ENCODE data around the gene CSMD2.

Gene CSMD2

GRCh38 chr1:33537885-33538284 is 627.1 kb downstream of the CSMD2 start:
- H4K5ac ChIP-seq (ENCODE audit: low read length), result no peak overlapping the region
- H3K4me1 ChIP-seq (ENCODE audit: control insufficient read depth, low read depth, low read length), result no peaks in the 10 kb centered on the region
- no peak overlapping the region for H3K27ac ChIP-seq (ENCODE audit: low read depth, low read length)
- no peak overlapping the region for H3K18ac ChIP-seq (ENCODE audit: low read length)
- H2BK120ac ChIP-seq (ENCODE audit: low read depth, low read length), result no peak overlapping the region
- H3K4ac ChIP-seq (ENCODE audit: low read depth, low read length), result no peak overlapping the region
- H2AK5ac ChIP-seq (ENCODE audit: low read length), result no peak overlapping the region
- H3K79me1 ChIP-seq (ENCODE audit: low read length), result no peaks in the 10 kb centered on the region
- DNase-seq, result no peak
- H4K8ac ChIP-seq (ENCODE audit: low read depth, low read length), result no peak overlapping the region
- H3K79me2 ChIP-seq (ENCODE audit: control insufficient read depth, insufficient read depth, low read length), result no peaks in the 10 kb centered on the region
- no peak overlapping the region for H3K4me3 ChIP-seq (ENCODE audit: low read length)
- peaks cover 3% of the 10 kb centered on the region for H3K36me3 ChIP-seq (ENCODE audit: control insufficient read depth, insufficient read depth, low read length)
- no peak overlapping the region for H3K56ac ChIP-seq (ENCODE audit: low read length)
- no peaks in the 10 kb centered on the region for H3K27me3 ChIP-seq (ENCODE audit: insufficient read depth, low read length, poor library complexity)
- H3K23ac ChIP-seq (ENCODE audit: low read length), result no peak overlapping the region
- no peak overlapping the region for H2BK15ac ChIP-seq (replicated peaks; ENCODE audit: low read depth)
- no CpG with 5 or more reads among the region's 5 CpGs for WGBS (ENCODE audit: extremely low coverage, insufficient coverage, low lambda C conversion rate)
- H2BK5ac ChIP-seq (ENCODE audit: low read length), result no peak overlapping the region
- H3K4me2 ChIP-seq (ENCODE audit: low read length), result no peak overlapping the region
- H3K9ac ChIP-seq (ENCODE audit: low read length), result no peak overlapping the region

DNA sequence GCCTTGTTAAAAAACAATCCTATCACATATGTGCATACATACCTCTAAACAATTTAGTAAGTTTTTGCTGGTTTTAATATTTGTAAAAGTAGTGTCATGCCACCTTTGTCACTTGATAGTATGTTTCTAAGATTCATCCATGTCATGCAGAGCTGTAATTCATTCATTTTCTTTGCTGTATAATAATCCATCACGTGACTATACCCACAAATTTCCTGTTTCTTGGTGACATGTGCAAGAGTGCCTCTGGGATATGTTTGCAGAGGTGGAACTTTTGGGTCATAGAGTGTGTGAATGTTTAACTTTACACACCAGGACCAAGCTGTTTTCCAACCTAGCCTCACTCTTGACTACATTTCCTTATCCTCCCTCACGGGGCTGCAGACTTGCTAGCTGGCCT is 629.7 kb downstream of the CSMD2 start:
- Histone ChIP-seq H3K4me2 (ENCODE audit: low read length) (no peak overlapping the region), H3K27me3 (ENCODE audit: insufficient read depth, low read length, poor library complexity) (no peaks in the 10 kb centered on the region), H3K79me1 (ENCODE audit: low read length) (no peaks in the 10 kb centered on the region), H4K8ac (ENCODE audit: low read depth, low read length) (no peak overlapping the region), H3K18ac (ENCODE audit: low read length) (no peak overlapping the region), H3K27ac (ENCODE audit: low read depth, low read length) (no peak overlapping the region), H2BK5ac (ENCODE audit: low read length) (no peak overlapping the region), H2BK120ac (ENCODE audit: low read depth, low read length) (no peak overlapping the region), H4K5ac (ENCODE audit: low read length) (no peak overlapping the region), H3K4me1 (ENCODE audit: control insufficient read depth, low read depth, low read length) (no peaks in the 10 kb centered on the region), H3K56ac (ENCODE audit: low read length) (no peak overlapping the region), H2AK5ac (ENCODE audit: low read length) (no peak overlapping the region), H3K23ac (ENCODE audit: low read length) (no peak overlapping the region), H3K79me2 (ENCODE audit: control insufficient read depth, insufficient read depth, low read length) (no peaks in the 10 kb centered on the region), H3K4me3 (ENCODE audit: low read length) (no peak overlapping the region), H2BK15ac (replicated peaks; ENCODE audit: low read depth) (no peak overlapping the region), H3K9ac (ENCODE audit: low read length) (no peak overlapping the region), H3K4ac (ENCODE audit: low read depth, low read length) (no peak overlapping the region), H3K36me3 (ENCODE audit: control insufficient read depth, insufficient read depth, low read length) (no peaks in the 10 kb centered on the region)
- no peak for DNase-seq
- no CpG with 5 or more reads among the region's 2 CpGs for WGBS (ENCODE audit: extremely low coverage, insufficient coverage, low lambda C conversion rate)

DNA sequence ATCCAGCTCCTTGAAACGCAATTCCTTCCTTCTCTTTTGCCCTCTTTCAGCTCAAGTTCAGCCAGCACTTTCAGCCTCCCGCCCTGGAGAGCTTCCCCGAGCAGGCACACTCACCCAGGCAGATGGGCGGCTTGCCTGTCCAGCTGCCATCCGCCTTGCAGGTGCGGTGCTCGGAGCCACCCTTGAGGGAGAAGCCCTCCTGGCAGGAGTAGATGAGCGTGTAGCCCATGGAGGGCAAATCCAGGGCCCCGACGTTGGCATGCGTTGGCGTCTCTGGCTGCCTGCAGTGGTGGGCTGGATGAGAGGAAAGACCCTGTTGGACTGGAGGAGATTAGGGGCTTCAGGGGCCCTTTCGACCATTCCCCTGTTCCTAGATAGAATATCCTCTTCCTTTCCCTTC is 632.1 kb downstream of the CSMD2 start:
- Histone ChIP-seq H3K23ac (ENCODE audit: low read length) (no peak overlapping the region), H3K27ac (ENCODE audit: low read depth, low read length) (no peak overlapping the region)
- WGBS (ENCODE audit: extremely low coverage, insufficient coverage, low lambda C conversion rate), result no CpG with 5 or more reads among the region's 13 CpGs

GRCh38 chr1:33532250-33532649 is 632.8 kb downstream of the CSMD2 start:
- H4K8ac ChIP-seq (ENCODE audit: low read depth, low read length), result no peak overlapping the region
- H2BK120ac ChIP-seq (ENCODE audit: low read depth, low read length), result no peak overlapping the region
- no peaks in the 10 kb centered on the region for H3K36me3 ChIP-seq (ENCODE audit: control insufficient read depth, insufficient read depth, low read length)
- H2BK5ac ChIP-seq (ENCODE audit: low read length), result no peak overlapping the region
- no peaks in the 10 kb centered on the region for H3K79me2 ChIP-seq (ENCODE audit: control insufficient read depth, insufficient read depth, low read length)
- no peak overlapping the region for H3K18ac ChIP-seq (ENCODE audit: low read length)
- no peak for DNase-seq
- H3K4ac ChIP-seq (ENCODE audit: low read depth, low read length), result no peak overlapping the region
- H4K5ac ChIP-seq (ENCODE audit: low read length), result no peak overlapping the region
- H3K23ac ChIP-seq (ENCODE audit: low read length), result no peak overlapping the region
- H3K79me1 ChIP-seq (ENCODE audit: low read length), result no peaks in the 10 kb centered on the region
- no peak overlapping the region for H3K27ac ChIP-seq (ENCODE audit: low read depth, low read length)
- no CpG with 5 or more reads among the region's 3 CpGs for WGBS (ENCODE audit: extremely low coverage, insufficient coverage, low lambda C conversion rate)
- H2BK15ac ChIP-seq (replicated peaks; ENCODE audit: low read depth), result no peak overlapping the region
- no peak overlapping the region for H3K56ac ChIP-seq (ENCODE audit: low read length)
- H3K4me2 ChIP-seq (ENCODE audit: low read length), result no peak overlapping the region
- H3K27me3 ChIP-seq (ENCODE audit: insufficient read depth, low read length, poor library complexity), result no peaks in the 10 kb centered on the region
- no peak overlapping the region for H3K9ac ChIP-seq (ENCODE audit: low read length)
- H3K4me3 ChIP-seq (ENCODE audit: low read length), result no peak overlapping the region
- H2AK5ac ChIP-seq (ENCODE audit: low read length), result no peak overlapping the region
- no peaks in the 10 kb centered on the region for H3K4me1 ChIP-seq (ENCODE audit: control insufficient read depth, low read depth, low read length)

More for the DNA sequence above, 632.1 kb downstream of the CSMD2 start:
- DNase-seq, result no peak
- no peak overlapping the region for H3K18ac ChIP-seq (ENCODE audit: low read length)
- no peak overlapping the region for H2BK5ac ChIP-seq (ENCODE audit: low read length)
- no peaks in the 10 kb centered on the region for H3K79me2 ChIP-seq (ENCODE audit: control insufficient read depth, insufficient read depth, low read length)
- no peak overlapping the region for H3K4ac ChIP-seq (ENCODE audit: low read depth, low read length)
- no peaks in the 10 kb centered on the region for H3K27me3 ChIP-seq (ENCODE audit: insufficient read depth, low read length, poor library complexity)
- no peak overlapping the region for H3K4me2 ChIP-seq (ENCODE audit: low read length)
- H3K79me1 ChIP-seq (ENCODE audit: low read length), result no peaks in the 10 kb centered on the region
- no peak overlapping the region for H3K56ac ChIP-seq (ENCODE audit: low read length)
- no peaks in the 10 kb centered on the region for H3K36me3 ChIP-seq (ENCODE audit: control insufficient read depth, insufficient read depth, low read length)
- H2BK15ac ChIP-seq (replicated peaks; ENCODE audit: low read depth), result no peak overlapping the region
- no peak overlapping the region for H2AK5ac ChIP-seq (ENCODE audit: low read length)
- H2BK120ac ChIP-seq (ENCODE audit: low read depth, low read length), result no peak overlapping the region
- no peak overlapping the region for H4K8ac ChIP-seq (ENCODE audit: low read depth, low read length)
- no peak overlapping the region for H3K9ac ChIP-seq (ENCODE audit: low read length)
- no peaks in the 10 kb centered on the region for H3K4me1 ChIP-seq (ENCODE audit: control insufficient read depth, low read depth, low read length)
- H4K5ac ChIP-seq (ENCODE audit: low read length), result no peak overlapping the region
- no peak overlapping the region for H3K4me3 ChIP-seq (ENCODE audit: low read length)

- WGBS (ENCODE audit: extremely low coverage, insufficient coverage, low lambda C conversion rate), result no CpG with 5 or more reads among the region's 1 CpG
- Histone ChIP-seq H2AK5ac (ENCODE audit: low read length) (no peak overlapping the region), H4K8ac (ENCODE audit: low read depth, low read length) (no peak overlapping the region), H3K56ac (ENCODE audit: low read length) (no peak overlapping the region), H3K9ac (ENCODE audit: low read length) (no peak overlapping the region), H2BK15ac (replicated peaks; ENCODE audit: low read depth) (no peak overlapping the region), H3K4me1 (ENCODE audit: control insufficient read depth, low read depth, low read length) (no peaks in the 10 kb centered on the region), H3K4ac (ENCODE audit: low read depth, low read length) (no peak overlapping the region), H3K18ac (ENCODE audit: low read length) (no peak overlapping the region), H3K23ac (ENCODE audit: low read length) (no peak overlapping the region), H3K27me3 (ENCODE audit: insufficient read depth, low read length, poor library complexity) (no peaks in the 10 kb centered on the region), H3K4me3 (ENCODE audit: low read length) (no peak overlapping the region), H2BK120ac (ENCODE audit: low read depth, low read length) (no peak overlapping the region), H3K27ac (ENCODE audit: low read depth, low read length) (no peak overlapping the region), H3K36me3 (ENCODE audit: control insufficient read depth, insufficient read depth, low read length) (no peaks in the 10 kb centered on the region), H4K5ac (ENCODE audit: low read length) (no peak overlapping the region), H2BK5ac (ENCODE audit: low read length) (no peak overlapping the region), H3K79me2 (ENCODE audit: control insufficient read depth, insufficient read depth, low read length) (no peaks in the 10 kb centered on the region), H3K79me1 (ENCODE audit: low read length) (no peaks in the 10 kb centered on the region), H3K4me2 (ENCODE audit: low read length) (no peak overlapping the region)
- no peak for DNase-seq
Observed at GRCh38 chr1:33529957-33530356, 635.1 kb downstream of the CSMD2 start.

DNA sequence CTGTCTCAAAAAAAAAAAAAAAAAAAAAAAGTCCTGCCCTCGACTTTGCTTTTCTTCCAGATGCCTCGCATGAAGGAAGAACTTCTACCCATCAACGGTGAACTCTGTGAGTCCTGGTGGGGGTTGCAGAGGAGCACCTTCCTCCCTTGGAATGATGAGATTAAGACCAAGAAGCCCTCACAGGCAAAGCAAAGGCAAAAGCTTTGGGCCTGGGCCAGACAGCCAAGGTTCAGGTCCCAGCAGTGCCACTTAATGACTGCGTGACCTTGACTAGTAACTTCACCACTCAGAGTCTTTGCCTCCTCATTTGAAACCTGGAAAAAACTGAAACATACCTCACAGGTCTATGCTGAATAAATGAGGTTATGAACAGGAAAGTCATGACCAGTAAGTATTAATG is 637.1 kb downstream of the CSMD2 start:
- H3K4ac ChIP-seq (ENCODE audit: low read depth, low read length), result no peak overlapping the region
- H3K4me3 ChIP-seq (ENCODE audit: low read length), result no peak overlapping the region
- no peak for DNase-seq
- no peak overlapping the region for H4K8ac ChIP-seq (ENCODE audit: low read depth, low read length)
- no peak overlapping the region for H3K18ac ChIP-seq (ENCODE audit: low read length)
- H2BK15ac ChIP-seq (replicated peaks; ENCODE audit: low read depth), result no peak overlapping the region
- H3K56ac ChIP-seq (ENCODE audit: low read length), result no peak overlapping the region
- no peak overlapping the region for H3K9ac ChIP-seq (ENCODE audit: low read length)
- H2BK5ac ChIP-seq (ENCODE audit: low read length), result no peak overlapping the region
- no peaks in the 10 kb centered on the region for H3K27me3 ChIP-seq (ENCODE audit: insufficient read depth, low read length, poor library complexity)
- H2AK5ac ChIP-seq (ENCODE audit: low read length), result no peak overlapping the region
- H2BK120ac ChIP-seq (ENCODE audit: low read depth, low read length), result no peak overlapping the region
- H3K36me3 ChIP-seq (ENCODE audit: control insufficient read depth, insufficient read depth, low read length), result no peaks in the 10 kb centered on the region
- H3K27ac ChIP-seq (ENCODE audit: low read depth, low read length), result no peak overlapping the region
- H4K5ac ChIP-seq (ENCODE audit: low read length), result no peak overlapping the region
- no peaks in the 10 kb centered on the region for H3K79me1 ChIP-seq (ENCODE audit: low read length)
- H3K23ac ChIP-seq (ENCODE audit: low read length), result no peak overlapping the region
- WGBS (ENCODE audit: extremely low coverage, insufficient coverage, low lambda C conversion rate), result no CpG with 5 or more reads among the region's 4 CpGs
- H3K4me1 ChIP-seq (ENCODE audit: control insufficient read depth, low read depth, low read length), result no peaks in the 10 kb centered on the region
- H3K79me2 ChIP-seq (ENCODE audit: control insufficient read depth, insufficient read depth, low read length), result no peaks in the 10 kb centered on the region
- H3K4me2 ChIP-seq (ENCODE audit: low read length), result no peak overlapping the region

Measured in mesendoderm (in vitro differentiated cells).